PC-9 (cell line): ENCODE data around the gene PROS1.

Experiments used
- EZH2 ChIP-seq: fragments of 200-600 bp; sonication (generic); IDR thresholded peaks from 2 replicates; pipeline ENCODE4 v1.8.0; 2017; ENCODE audit warnings: antibody characterized with exemption, low read depth
- TF ChIP-seq, protein P1 (sequence below): fragments of 200-600 bp; sonication (generic); conservative IDR thresholded peaks from 2 replicates; pipeline ENCODE4 v1.6.1; 2017; ENCODE audit warnings: mixed run types, antibody characterized with exemption, mild to moderate bottlenecking, moderate library complexity

DNA sequence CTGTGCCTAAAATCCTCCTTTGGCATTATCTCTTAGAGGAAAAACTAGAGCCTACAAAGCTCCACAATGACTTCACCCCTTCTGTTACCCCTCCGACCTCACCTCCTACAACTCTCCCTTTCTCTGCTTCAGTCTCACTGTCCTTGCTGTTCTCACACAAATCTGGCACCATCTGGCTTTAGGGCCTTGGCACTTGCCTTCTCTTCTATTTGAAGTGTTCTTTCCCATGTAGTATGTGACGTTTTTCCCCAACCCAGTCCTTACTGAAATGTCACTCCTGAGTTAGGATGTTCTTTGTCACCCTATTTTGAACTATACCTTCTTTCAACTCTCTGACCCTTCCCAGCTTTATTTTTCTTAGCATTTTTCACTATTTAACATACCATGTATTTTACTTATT lies 46.0 kb upstream of the PROS1 start:
- TF ChIP-seq, protein P1, sequence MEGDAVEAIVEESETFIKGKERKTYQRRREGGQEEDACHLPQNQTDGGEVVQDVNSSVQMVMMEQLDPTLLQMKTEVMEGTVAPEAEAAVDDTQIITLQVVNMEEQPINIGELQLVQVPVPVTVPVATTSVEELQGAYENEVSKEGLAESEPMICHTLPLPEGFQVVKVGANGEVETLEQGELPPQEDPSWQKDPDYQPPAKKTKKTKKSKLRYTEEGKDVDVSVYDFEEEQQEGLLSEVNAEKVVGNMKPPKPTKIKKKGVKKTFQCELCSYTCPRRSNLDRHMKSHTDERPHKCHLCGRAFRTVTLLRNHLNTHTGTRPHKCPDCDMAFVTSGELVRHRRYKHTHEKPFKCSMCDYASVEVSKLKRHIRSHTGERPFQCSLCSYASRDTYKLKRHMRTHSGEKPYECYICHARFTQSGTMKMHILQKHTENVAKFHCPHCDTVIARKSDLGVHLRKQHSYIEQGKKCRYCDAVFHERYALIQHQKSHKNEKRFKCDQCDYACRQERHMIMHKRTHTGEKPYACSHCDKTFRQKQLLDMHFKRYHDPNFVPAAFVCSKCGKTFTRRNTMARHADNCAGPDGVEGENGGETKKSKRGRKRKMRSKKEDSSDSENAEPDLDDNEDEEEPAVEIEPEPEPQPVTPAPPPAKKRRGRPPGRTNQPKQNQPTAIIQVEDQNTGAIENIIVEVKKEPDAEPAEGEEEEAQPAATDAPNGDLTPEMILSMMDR = no peak
- TF ChIP-seq EZH2 = no peak
